HCT116 (cell line): ENCODE data around the gene TRIM31. TPM values are rescaled to one million over a fixed set of nuclear protein-coding genes. Genes with fewer than 3 reads are reported as not detected.

Experiments used
- ATAC-seq: fragments of 200-7000 bp; cut with Tn5 transposase; 2 replicates; pipeline ENCODE4 v1.9.1; 2020; ENCODE audit warnings: mild to moderate bottlenecking, moderate library complexity
- BruUV-seq: library from RNA; stranded (reverse); fragments of 400-500 nt; replicated peaks from 2 replicates; lab custom pipeline; 2021; lab: Mats Ljungman, UMichigan
- CTCF ChIA-PET: fragments of 300-600 bp; sonication (Branson Sonifier 250); formaldehyde crosslinking; loops from one replicate; lab custom pipeline; 2021; ENCODE audit warnings: antibody characterized with exemption; lab: Charles Lee
- POLR2A ChIA-PET: fragments of 300-600, 350-600 bp; sonication (Branson Sonifier 250); formaldehyde crosslinking; loops from one replicate; lab custom pipeline; 2021; ENCODE audit warnings: antibody characterized with exemption; lab: Charles Lee
- RAD21 ChIA-PET, 2 experiments: fragments of 300-600 bp; sonication (Branson Sonifier 250); formaldehyde crosslinking; loops; one replicate each; lab custom pipeline; 2023; ENCODE audit warnings: low total read pairs in 2 of 2; ENCODE audit not compliant: uncharacterized antibody in 2 of 2, unreplicated experiment in 2 of 2, low non-redundant PET in 1 of 2; lab: Charles Lee
- DNase-seq: peaks from one replicate; pipeline ENCODE4 v3.0.0-alpha.2; 2010; ENCODE audit warnings: low read depth, low spot score
- H2AFZ ChIP-seq: fragments of 200-600 bp; shearing (Covaris generic), sonication (generic); 2 replicates; pipeline ENCODE4 v1.6.1; 2017; ENCODE audit warnings: low read depth, mixed run types, mixed read lengths, antibody characterized with exemption, low read length; ENCODE audit not compliant: poor library complexity, severe bottlenecking
- H3K27ac ChIP-seq: 2 replicates; pipeline ENCODE4 v1.5.1; 2012; ENCODE audit warnings: low read depth, low read length
- H3K27me3 ChIP-seq: fragments of 200-600 bp; sonication (generic); 2 replicates; pipeline ENCODE4 v1.6.1; 2016; ENCODE audit warnings: mixed run types, low read length, mixed read lengths; ENCODE audit not compliant: insufficient read depth
- H3K36me3 ChIP-seq, 2 experiments: fragments of 200-500 bp in 1 of 2; fragments of 200-600 bp in 1 of 2; sonication (Bioruptor generic) in 1 of 2; sonication (generic) in 1 of 2; 2 replicates each; pipeline versions ENCODE4 v1.5.1 to v1.6.1; 2014 to 2016; ENCODE audit warnings: low read length in 2 of 2, inconsistent platforms in 1 of 2, mixed read lengths in 1 of 2, mixed run types in 1 of 2; ENCODE audit not compliant: insufficient read depth in 2 of 2, control insufficient read depth in 1 of 2
- H3K4me1 ChIP-seq, 2 experiments: fragments of 200-600 bp in 1 of 2; sonication (generic) in 1 of 2; 2 replicates each; pipeline versions ENCODE4 v1.5.1 to v1.6.1; 2012 to 2017; ENCODE audit warnings: low read length in 2 of 2, inconsistent platforms in 1 of 2, mild to moderate bottlenecking in 1 of 2, mixed read lengths in 1 of 2, mixed run types in 1 of 2, moderate library complexity in 1 of 2; ENCODE audit not compliant: insufficient read depth in 2 of 2, control insufficient read depth in 1 of 2
- H3K4me2 ChIP-seq: fragments of 200-600 bp; sonication (generic); 2 replicates; pipeline ENCODE4 v1.6.1; 2017; ENCODE audit warnings: mixed run types, low read length, mixed read lengths
- H3K4me3 ChIP-seq, 2 experiments: fragments of 200-600 bp in 1 of 2; sonication (generic) in 1 of 2; replicated peaks in 1 of 2; 2 replicates each; pipeline ENCODE4 v1.5.1; 2011 to 2016; ENCODE audit warnings: low read length in 2 of 2, control low read depth in 1 of 2, low read depth in 1 of 2, mild to moderate bottlenecking in 1 of 2, mixed read lengths in 1 of 2, mixed run types in 1 of 2
- H3K79me2 ChIP-seq: fragments of 200-600 bp; sonication (generic); 2 replicates; pipeline ENCODE4 v1.6.1; 2017; ENCODE audit warnings: mild to moderate bottlenecking, mixed run types, low read length, moderate library complexity, mixed read lengths; ENCODE audit not compliant: insufficient read depth
- H3K9ac ChIP-seq: fragments of 200-600 bp; sonication (generic); 2 replicates; pipeline ENCODE4 v1.6.1; 2016; ENCODE audit warnings: low read length, mixed read lengths
- H3K9me2 ChIP-seq: fragments of 200-600 bp; sonication (generic), shearing (Covaris generic); 2 replicates; pipeline ENCODE4 v1.6.1; 2017; ENCODE audit warnings: mixed run types, mild to moderate bottlenecking, moderate library complexity; ENCODE audit not compliant: insufficient read depth
- H3K9me3 ChIP-seq, 2 experiments: fragments of 200-500 bp in 1 of 2; fragments of 200-600 bp in 1 of 2; sonication (Bioruptor generic) in 1 of 2; sonication (generic) in 1 of 2; 2 replicates each; pipeline ENCODE4 v1.6.1; 2014 to 2017; ENCODE audit warnings: low read length in 2 of 2, mixed read lengths in 2 of 2, inconsistent platforms in 1 of 2, low read depth in 1 of 2, mild to moderate bottlenecking in 1 of 2, mixed run types in 1 of 2, moderate library complexity in 1 of 2; ENCODE audit not compliant: control insufficient read depth in 1 of 2, insufficient read depth in 1 of 2
- H4K20me1 ChIP-seq: fragments of 200-600 bp; sonication (generic), shearing (Covaris generic); 2 replicates; pipeline ENCODE4 v1.6.1; 2017; ENCODE audit warnings: mixed run types, mild to moderate bottlenecking, moderate library complexity; ENCODE audit not compliant: insufficient read depth
- CEBPB ChIP-seq: IDR thresholded peaks from 2 replicates; pipeline ENCODE4 v1.6.1; 2012; ENCODE audit warnings: low read depth
- EZH2phosphoT487 ChIP-seq: fragments of 200-600 bp; IDR thresholded peaks from 2 replicates; pipeline ENCODE4 v1.6.1; 2018; ENCODE audit warnings: antibody characterized with exemption, borderline replicate concordance
- FOSL1 ChIP-seq: IDR thresholded peaks from 2 replicates; pipeline ENCODE4 v1.6.1; 2012; ENCODE audit warnings: low read depth
- JUND ChIP-seq: IDR thresholded peaks from 2 replicates; pipeline ENCODE4 v1.6.1; 2012
- POLR2AphosphoS5 ChIP-seq: IDR thresholded peaks from 2 replicates; pipeline ENCODE4 v1.6.1; 2011; ENCODE audit warnings: mild to moderate bottlenecking, low read depth, low read length, moderate library complexity
- RAD21 ChIP-seq: IDR thresholded peaks from 2 replicates; pipeline ENCODE4 v1.6.1; 2012; ENCODE audit warnings: low read depth, mild to moderate bottlenecking
- SIN3A ChIP-seq: IDR thresholded peaks from 2 replicates; pipeline ENCODE4 v1.6.1; 2012; ENCODE audit warnings: low read depth
- SP1 ChIP-seq: IDR thresholded peaks from 2 replicates; pipeline ENCODE4 v1.6.1; 2012; ENCODE audit warnings: low read depth
- SRF ChIP-seq: IDR thresholded peaks from 2 replicates; pipeline ENCODE4 v1.6.1; 2012; ENCODE audit warnings: low read depth
- YY1 ChIP-seq: IDR thresholded peaks from 2 replicates; pipeline ENCODE4 v1.6.1; 2011; ENCODE audit warnings: low read length, low read depth, moderate library complexity, mild to moderate bottlenecking; ENCODE audit not compliant: insufficient replicate concordance; ENCODE audit errors: extremely low read depth
- intact Hi-C: fragments of 100-400 bp; cut with micrococcal nuclease; formaldehyde crosslinking; loops from 2 replicates; pipeline ENCODE4 v1.10.0; 2022
- total RNA-seq: library from RNA; stranded (reverse); gene quantifications from one replicate; pipeline ENCODE4 v1.2.1, GENCODE V29; 2021; ENCODE audit not compliant: unreplicated experiment
- TF ChIP-seq, protein P1 (sequence below): IDR thresholded peaks from 2 replicates; pipeline ENCODE4 v1.6.1; 2012
- TF ChIP-seq, protein P2 (sequence below): IDR thresholded peaks from 2 replicates; pipeline ENCODE4 v1.6.1; 2011; ENCODE audit warnings: mild to moderate bottlenecking, low read length, moderate library complexity; ENCODE audit not compliant: insufficient replicate concordance; ENCODE audit errors: extremely low read depth
- TF ChIP-seq, protein P3 (sequence below): IDR thresholded peaks from 2 replicates; pipeline ENCODE4 v1.6.1; 2012

Gene TRIM31
- total RNA-seq, 1 experiment from 2014 or later = not detected

DNA sequence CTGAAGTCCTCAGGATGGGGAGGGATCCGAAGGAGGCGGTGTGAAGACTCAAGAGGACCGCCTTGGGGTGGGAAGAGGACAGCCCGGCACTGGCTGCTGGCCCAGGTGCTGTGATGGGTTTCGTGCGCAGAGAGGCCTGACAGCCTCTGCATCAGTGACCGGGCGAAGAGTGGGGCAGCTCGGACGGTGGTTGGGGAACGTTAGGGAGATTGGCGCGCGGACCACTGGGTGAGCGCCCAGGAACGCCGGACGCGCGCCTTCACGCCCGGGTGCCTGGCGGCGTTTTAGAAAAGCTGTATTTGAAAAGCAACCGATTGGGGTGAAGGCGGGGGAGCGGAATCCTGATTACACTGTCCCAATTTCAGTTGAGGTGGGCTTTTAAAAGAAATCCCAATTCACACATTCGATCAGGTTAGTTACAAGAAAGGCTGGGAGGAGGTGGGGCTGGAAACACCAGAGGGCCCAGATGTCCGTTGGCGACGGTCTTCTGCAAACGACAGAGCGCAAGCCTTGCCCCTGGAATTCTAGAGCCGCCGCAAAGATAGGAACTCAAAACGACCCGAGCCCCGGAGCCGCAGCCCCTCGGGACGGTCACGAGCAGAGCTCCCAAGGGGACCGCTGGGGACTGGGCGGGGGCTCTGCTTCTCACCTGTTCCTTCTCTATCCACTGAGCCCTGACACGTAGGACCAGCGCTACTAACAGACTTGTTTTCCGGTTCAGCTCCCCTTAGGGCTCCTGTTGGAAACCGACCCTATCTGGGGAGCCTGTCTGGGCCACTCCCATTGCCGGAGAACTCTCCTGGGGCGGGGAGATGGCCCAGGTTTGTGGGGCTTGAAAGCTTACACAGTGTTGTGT, 14.6 kb upstream of the TRIM31 start (continued):
- TF ChIP-seq, protein P1, sequence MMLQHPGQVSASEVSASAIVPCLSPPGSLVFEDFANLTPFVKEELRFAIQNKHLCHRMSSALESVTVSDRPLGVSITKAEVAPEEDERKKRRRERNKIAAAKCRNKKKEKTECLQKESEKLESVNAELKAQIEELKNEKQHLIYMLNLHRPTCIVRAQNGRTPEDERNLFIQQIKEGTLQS = no peak
- TF ChIP-seq JUND (no peak), RAD21 (no peak), FOSL1 (no peak)
- TF ChIP-seq, protein P2, sequence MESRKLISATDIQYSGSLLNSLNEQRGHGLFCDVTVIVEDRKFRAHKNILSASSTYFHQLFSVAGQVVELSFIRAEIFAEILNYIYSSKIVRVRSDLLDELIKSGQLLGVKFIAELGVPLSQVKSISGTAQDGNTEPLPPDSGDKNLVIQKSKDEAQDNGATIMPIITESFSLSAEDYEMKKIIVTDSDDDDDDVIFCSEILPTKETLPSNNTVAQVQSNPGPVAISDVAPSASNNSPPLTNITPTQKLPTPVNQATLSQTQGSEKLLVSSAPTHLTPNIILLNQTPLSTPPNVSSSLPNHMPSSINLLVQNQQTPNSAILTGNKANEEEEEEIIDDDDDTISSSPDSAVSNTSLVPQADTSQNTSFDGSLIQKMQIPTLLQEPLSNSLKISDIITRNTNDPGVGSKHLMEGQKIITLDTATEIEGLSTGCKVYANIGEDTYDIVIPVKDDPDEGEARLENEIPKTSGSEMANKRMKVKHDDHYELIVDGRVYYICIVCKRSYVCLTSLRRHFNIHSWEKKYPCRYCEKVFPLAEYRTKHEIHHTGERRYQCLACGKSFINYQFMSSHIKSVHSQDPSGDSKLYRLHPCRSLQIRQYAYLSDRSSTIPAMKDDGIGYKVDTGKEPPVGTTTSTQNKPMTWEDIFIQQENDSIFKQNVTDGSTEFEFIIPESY = no peak

DNA sequence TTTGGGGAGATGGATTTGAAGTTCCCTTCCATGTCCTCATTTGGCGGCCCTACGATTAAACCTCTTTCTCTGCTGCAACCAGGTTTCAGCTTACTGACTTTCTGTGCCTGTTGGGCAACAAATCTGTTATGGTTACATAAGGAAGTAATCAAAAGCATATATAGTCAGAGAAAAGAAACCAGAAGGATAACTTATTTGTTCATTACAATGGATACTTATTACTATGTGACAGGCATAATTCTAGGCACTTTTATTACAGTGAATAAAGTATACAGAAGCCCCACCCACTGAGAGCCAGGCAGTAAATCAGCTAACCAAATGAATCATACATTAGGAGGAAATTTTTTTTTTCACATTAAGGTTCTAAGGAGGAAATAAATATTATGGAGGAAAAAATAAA, 9.6 kb upstream of the TRIM31 start:
- no peaks in the 10 kb centered on the region for H3K9me2 ChIP-seq
- no peak overlapping the region for H3K4me2 ChIP-seq

More for the DNA sequence above, 9.6 kb upstream of the TRIM31 start:
- DNase-seq = no peak
- no peak for ATAC-seq
- POLR2A ChIA-PET = interaction anchor here (2.0 kb wide), 1 partner anchor 21 kb away, joined by 4 read pairs; no protein-coding TSS in a partner anchor
- CTCF ChIA-PET = interaction anchor here (1.2 to 2.1 kb wide), 2 partner anchors 9 to 19 kb away, joined by 5 to 13 read pairs; no protein-coding TSS in a partner anchor
- Histone ChIP-seq H3K27me3 (no peaks in the 10 kb centered on the region), H3K79me2 (no peaks in the 10 kb centered on the region), H3K9me3 (no peaks in the 10 kb centered on the region), H4K20me1 (no peaks in the 10 kb centered on the region), H3K9ac (no peak overlapping the region), H3K36me3 (no peaks in the 10 kb centered on the region), H3K4me3 (no peak overlapping the region), H3K4me1 (peaks cover 3 to 13% of the 10 kb centered on the region in 2 experiments; a peak in 3 of 4 replicates), H2AFZ (no peak overlapping the region), H3K27ac (no peak overlapping the region)
- RAD21 ChIA-PET = no interaction called here
- intact Hi-C loops = no loop called here
- TF ChIP-seq, protein P2 = no peak
- no peak for TF ChIP-seq SRF
- no peak for TF ChIP-seq SIN3A
- TF ChIP-seq, protein P3, sequence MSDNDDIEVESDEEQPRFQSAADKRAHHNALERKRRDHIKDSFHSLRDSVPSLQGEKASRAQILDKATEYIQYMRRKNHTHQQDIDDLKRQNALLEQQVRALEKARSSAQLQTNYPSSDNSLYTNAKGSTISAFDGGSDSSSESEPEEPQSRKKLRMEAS = no peak
- TF ChIP-seq CEBPB = no peak
- no peak for TF ChIP-seq EZH2phosphoT487
- TF ChIP-seq YY1 = no peak
- TF ChIP-seq SP1 = no peak
- no peak for TF ChIP-seq POLR2AphosphoS5
- TF ChIP-seq JUND = no peak
- TF ChIP-seq, all 23 proteins: peak for 0
- no TSS peak for BruUV-seq
